Sigmoid colon (tissue), 4 donors: ENCODE data around the gene CNRIP1.

Source experiments
- CTCF ChIP-seq, 4 experiments: fragments of 450-650 bp in 3 of 4; fragments of 200-600 bp in 1 of 4; IDR thresholded peaks; one replicate each; pipeline ENCODE4 v1.5.1; 2016 to 2019; ENCODE audit warnings: antibody characterized with exemption in 4 of 4, mild to moderate bottlenecking in 3 of 4, moderate library complexity in 2 of 4
- POLR2AphosphoS5 ChIP-seq, 4 donors: sonication (generic); formaldehyde crosslinking; IDR thresholded peaks; one replicate each; pipeline ENCODE4 v1.6.1; 2017; ENCODE audit warnings: antibody characterized with exemption in 4 of 4

DNA sequence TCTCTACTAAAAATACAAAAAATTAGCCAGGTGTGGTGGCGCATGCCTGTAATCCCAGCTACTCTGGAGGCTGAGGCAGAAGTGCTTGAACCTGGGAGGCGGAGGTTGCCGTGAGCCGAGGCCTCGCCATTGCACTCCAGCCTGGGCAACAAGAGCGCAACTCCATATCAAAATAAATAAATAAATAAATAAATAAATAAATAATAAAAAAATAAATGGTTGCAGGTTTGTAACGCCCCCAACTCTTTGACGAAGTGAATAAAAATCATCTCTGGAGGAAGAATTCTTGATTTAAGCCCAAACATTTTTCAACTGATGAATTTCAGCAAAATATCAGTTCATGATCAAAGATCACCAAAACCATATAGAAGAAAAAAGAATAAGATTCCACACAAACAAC is 13.3 kb upstream of the CNRIP1 start:
- no peak for TF ChIP-seq CTCF (IDR thresholded peaks at IDR 0.05)
- no peak for TF ChIP-seq POLR2AphosphoS5 (IDR thresholded peaks at IDR 0.05)
